H1 (cell line): Measurements from ENCODE around the gene UPP1. TPM values are rescaled to one million over a fixed set of nuclear protein-coding genes. Genes with fewer than 3 reads are reported as not detected.

Experiments used
- CTBP2 ChIP-seq: IDR thresholded peaks from 2 replicates; pipeline ENCODE4 v1.7.0; 2011; ENCODE audit warnings: borderline replicate concordance, mild to moderate bottlenecking, moderate library complexity, mixed read lengths, low read length; ENCODE audit not compliant: insufficient read depth, insufficient read length
- SUZ12 ChIP-seq: fragments of 200-600 bp; sonication (generic); IDR thresholded peaks from 2 replicates; pipeline ENCODE4 v1.6.1; 2012; ENCODE audit warnings: mild to moderate bottlenecking, inconsistent platforms, low read length, moderate library complexity, mixed read lengths
- polyA plus RNA-seq, 7 experiments: library from polyadenylated mRNA; depleted of rRNA in 3 of 7; stranded (reverse) in 5 of 7; unstranded in 2 of 7; fragments of >200 nt in 5 of 7; fragments of 200-250 nt in 2 of 7; gene quantifications; 1 replicate in 5 of 7; 2 replicates in 1 of 7; 4 replicates in 1 of 7; pipeline versions ENCODE4 v1.2.1 to v1.2.3, GENCODE V29; 2011 to 2013; ENCODE audit warnings: missing spikeins in 2 of 7, mixed read lengths in 2 of 7
- total RNA-seq: library from RNA; stranded (reverse); fragmentation: NEBNext Ultra II Directional; extraction: Animal tissue kit (Norgen Biotek cat#: 25700); gene quantifications from 2 replicates; pipeline ENCODE4 v1.2.1, GENCODE V29; 2021

Gene UPP1
- total and polyA plus RNA-seq, 2 of the 8 experiments (the other 6 are each of a cell fraction or from before 2014, with no cell fraction given): 40.7 to 46.2 TPM

GRCh38 chr7:48106906-48107659 lies 18.0 kb downstream of the UPP1 start (continued):
- TF ChIP-seq SUZ12 (no peak), CTBP2 (no peak)
- TF ChIP-seq, all 59 proteins: peak for 0
